Amniotic epithelial cell (primary cell): Measurements from ENCODE around the gene MRPL32.

Experiments used
- DNase-seq: peaks from one replicate; pipeline ENCODE4 v3.0.0-alpha.2; 2010; ENCODE audit warnings: low read depth

The MRPL32 gene

DNA sequence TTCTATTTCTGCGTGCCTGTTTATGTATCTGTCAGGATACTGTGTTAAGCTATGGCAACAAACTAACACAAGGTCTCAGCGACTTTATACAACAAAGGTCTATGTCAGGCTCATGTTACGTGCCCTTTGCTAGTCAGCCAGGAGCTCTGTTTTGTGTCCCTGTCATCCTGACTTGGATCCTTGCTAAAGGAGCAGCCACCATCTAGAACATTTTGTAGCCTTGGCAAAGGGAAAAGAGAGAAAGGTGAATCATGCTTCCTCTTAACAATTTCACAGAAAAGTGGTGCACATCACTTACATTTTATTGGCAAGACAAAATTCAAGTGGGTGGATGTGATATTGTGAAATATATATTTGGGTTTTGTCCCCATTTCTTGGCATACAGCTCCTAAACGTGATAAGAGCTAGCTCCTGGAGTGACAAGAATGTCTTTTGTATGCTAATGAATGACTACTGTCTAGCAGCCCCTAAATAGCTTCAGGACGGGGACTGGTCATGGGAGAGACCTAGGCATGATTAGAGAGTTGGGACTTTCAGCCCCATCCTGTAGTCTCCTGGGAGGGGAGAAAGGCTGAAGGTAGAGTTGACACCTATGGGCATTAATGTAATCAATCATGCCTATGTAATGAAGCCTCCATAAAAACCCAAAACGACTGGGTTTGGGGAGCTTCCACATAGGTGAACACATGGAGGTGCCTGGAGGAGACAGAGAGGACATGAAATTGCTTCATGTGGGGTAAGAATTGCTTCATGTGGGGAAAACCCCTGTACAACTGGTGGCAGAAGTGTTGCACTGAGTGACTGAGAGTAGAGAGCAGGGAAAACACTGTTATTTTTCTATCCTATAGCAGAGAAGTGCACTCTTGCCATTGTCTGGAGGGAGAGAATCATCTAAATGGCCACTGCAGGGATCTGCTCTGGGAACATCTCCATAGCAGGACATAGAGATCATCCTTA lies 33.0 kb downstream of the MRPL32 start:
- DNase-seq = peak; percentile 27

DNA sequence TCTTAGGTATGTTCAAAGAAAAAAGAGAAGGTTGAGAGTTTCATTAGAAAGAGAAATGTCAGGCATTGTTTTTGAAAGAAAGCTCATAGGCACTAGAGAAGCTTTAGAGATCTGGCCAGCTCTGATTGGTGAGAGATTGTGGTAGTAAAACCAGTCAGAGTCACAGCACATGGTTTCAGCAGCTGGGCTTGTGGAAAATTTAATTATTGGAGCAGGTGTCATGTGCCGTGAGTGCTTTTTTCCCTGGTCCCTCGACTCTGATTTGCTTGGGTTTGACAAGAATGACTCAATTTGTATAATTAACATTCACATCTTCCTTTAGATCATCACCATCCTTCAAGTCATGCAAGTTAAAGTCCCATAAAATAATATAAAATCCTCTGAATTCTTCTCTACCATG lies 35.2 kb downstream of the MRPL32 start:
- DNase-seq = no peak

DNA sequence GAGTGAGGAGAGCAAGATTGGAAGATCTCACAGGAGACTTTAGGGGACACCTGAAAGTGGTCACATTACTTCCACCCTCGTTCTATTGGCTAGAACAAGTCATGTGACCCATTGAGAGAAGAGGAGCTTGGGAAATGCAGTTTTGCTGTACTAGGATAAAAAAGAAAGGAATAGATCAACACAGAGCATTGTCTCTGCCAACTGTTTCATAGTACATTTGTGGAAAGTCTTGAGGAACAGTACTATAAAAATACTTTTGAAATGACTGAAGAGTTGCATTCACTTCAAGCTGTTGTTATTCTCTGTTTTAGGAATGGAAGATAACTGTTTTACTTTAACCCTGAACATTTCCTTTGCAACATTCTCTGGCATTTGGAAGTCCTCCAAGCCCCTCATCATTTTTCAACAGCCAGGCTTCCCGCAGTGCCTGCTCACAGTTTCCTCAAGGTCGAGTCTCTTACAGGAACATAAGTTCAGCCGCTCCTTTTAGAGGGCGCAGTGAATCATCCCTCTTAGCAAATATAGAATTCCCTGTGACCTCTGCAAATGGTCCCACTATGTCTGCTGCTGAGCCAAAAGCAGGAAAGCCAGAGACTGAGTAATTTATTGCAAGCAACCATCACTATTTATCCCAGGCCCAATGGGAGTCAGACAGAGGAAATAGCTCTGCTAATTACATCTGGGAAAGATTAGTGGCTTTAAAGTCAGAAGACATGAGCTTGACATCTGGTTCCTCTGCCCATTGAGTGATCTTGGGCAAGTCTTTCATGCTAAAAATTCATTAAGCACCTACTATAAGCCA lies 40.7 kb downstream of the MRPL32 start:
- DNase-seq = peak; percentile 100

- DNase-seq = no peak
Measured at GRCh38 chr7:42976371-42976770, 44.2 kb downstream of the MRPL32 start.

DNA sequence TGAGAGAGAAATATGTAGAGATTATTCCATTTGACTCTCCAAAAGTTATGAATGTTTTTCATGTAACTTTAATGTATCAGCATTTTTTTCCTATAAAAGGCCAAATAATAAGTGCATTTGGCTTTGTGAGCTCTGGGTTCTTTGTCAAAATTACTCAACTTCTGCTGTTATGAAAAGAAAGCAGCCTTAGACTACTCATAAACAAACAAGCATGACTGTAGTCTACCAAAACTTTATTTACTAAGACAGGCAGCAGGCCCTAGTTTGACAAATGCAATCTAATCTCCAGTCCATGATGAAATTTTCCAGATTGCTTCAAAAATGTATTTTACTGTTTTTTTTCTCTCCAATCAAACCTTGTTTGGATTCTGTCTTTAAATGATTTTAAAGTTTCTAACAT lies 46.3 kb downstream of the MRPL32 start:
- peak; percentile 88 for DNase-seq

DNA sequence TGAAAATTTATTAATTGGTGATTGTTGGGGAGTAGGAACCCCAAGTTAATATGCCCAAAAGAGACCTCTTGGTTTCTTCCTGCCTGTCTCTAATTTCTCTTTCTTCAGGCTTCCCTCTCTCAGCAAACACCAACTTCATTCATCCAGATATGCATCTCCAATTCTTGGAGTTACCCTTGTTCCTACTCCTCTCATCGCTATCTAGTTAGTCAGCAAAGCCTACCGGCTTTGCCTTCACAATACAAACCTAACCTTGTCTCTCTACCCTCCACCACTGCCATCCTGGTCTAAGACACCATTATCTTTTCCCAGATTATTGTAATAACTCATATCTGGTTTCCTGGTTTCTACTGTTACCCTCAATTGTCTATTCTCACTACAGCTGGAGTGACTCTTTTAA lies 47.9 kb downstream of the MRPL32 start:
- DNase-seq = peak; percentile 39

- DNase-seq = no peak
Measured at GRCh38 chr7:42980514-42980913, 48.3 kb downstream of the MRPL32 start.

DNA sequence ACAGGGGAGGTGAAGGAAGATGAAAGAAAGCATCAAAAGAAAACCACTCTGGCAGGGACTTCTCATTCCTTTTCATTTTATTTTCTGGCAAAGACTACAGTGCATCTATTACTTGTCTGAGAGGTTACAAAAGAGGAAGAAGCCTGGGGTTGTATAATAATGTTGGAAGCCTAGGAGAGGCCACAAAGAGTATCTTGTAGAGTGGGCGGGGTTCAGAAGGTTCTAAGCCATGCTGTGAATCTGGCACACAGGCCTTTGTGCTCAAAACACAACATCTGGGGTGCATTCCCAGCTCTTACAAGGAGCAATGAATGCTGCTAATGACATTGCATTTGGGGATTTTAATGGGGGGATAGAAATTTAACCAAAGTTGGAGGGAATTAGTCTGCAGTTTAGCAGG lies 49.4 kb downstream of the MRPL32 start:
- no peak for DNase-seq

GRCh38 chr7:42982604-42983115 lies 50.5 kb downstream of the MRPL32 start:
- no peak for DNase-seq

GRCh38 chr7:42984137-42984536 lies 52.0 kb downstream of the MRPL32 start:
- DNase-seq = no peak

GRCh38 chr7:42986213-42986612 lies 54.0 kb downstream of the MRPL32 start:
- no peak for DNase-seq

- DNase-seq = no peak
Measured at GRCh38 chr7:42986781-42987248, 54.6 kb downstream of the MRPL32 start.
